ENCODE results near the gene LGR6.
A peak's percentile ranks its signal among the peaks of the same experiment; 100 is the strongest.
"Not testable (repeated sequence)": the region's sequence is repeated elsewhere in the genome, so short reads cannot be mapped to it uniquely, and the experiment has no call there.

The LGR6 gene, protein sequence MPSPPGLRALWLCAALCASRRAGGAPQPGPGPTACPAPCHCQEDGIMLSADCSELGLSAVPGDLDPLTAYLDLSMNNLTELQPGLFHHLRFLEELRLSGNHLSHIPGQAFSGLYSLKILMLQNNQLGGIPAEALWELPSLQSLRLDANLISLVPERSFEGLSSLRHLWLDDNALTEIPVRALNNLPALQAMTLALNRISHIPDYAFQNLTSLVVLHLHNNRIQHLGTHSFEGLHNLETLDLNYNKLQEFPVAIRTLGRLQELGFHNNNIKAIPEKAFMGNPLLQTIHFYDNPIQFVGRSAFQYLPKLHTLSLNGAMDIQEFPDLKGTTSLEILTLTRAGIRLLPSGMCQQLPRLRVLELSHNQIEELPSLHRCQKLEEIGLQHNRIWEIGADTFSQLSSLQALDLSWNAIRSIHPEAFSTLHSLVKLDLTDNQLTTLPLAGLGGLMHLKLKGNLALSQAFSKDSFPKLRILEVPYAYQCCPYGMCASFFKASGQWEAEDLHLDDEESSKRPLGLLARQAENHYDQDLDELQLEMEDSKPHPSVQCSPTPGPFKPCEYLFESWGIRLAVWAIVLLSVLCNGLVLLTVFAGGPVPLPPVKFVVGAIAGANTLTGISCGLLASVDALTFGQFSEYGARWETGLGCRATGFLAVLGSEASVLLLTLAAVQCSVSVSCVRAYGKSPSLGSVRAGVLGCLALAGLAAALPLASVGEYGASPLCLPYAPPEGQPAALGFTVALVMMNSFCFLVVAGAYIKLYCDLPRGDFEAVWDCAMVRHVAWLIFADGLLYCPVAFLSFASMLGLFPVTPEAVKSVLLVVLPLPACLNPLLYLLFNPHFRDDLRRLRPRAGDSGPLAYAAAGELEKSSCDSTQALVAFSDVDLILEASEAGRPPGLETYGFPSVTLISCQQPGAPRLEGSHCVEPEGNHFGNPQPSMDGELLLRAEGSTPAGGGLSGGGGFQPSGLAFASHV

DNA sequence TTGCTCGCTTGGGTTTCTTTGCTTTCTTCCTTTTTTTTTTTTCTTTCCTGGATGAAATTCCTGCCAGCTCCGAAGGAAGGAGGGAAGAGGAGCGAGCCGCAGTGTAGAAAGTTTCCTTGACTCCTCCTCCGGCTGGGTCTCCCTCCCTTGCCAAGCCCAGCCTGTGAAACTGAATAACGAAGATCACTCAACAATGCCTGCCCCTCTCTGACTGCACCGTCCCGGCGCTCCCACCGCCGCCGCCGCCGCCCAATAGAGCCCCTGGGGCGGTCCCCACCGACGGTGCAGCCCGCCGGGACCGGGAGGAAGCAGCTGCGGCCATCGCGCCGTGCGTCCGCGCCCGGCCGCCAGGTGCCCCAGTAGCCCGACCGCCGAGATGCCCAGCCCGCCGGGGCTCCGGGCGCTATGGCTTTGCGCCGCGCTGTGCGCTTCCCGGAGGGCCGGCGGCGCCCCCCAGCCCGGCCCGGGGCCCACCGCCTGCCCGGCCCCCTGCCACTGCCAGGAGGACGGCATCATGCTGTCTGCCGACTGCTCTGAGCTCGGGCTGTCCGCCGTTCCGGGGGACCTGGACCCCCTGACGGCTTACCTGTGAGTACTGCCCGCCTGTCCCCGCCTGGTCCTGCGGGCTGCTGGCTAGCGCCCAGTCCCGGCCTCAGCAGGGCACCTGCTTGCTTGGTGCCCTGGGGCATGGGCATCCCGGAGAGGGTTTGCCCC, at the start of gene LGR6:
TSS of gene LGR6 (plus strand) at position 186 of the 714 bp plus-strand sequence. CDS start at position 377, 191 bp downstream.
- DNase-seq = no peak

DNA sequence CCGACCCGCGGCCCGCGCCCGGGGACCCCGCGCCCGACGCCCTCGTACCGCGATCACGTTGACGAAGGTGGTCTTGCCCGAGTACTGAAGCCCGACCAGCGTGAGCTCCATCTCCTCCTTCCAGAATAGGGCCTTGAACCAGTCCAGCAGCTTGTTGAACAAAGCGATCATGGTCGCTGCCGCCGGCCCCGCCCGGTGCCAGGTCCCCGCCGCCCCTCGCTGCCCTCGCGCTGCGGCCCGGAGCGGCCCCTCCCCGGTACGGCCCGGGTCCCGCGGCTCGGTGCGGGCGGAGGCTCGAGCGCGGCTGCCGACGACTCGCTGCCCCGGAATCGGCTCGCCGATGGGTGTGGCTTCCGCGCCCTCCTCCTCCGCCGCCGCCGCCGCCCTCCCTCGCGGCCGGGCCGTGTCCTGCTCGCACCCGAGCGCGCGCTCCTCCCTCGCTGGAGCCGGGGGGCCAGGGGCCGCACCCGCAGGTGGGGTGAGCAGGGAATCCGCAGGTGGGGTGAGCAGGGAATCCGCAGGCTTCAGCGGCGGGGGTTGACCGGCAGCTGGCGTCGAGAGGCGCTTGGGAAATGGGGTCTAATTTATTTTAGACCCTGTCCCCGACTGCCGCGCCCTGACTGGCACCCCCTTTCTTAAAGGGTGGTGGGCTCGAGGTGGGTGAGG, 49.1 kb upstream of the LGR6 start, which contains the start of gene ARL8A:
TSS of gene ARL8A (minus strand) at position 336 of the 666 bp plus-strand sequence. CDS start at position 171, 165 bp downstream.
- peak; percentile 69 for DNase-seq

DNA sequence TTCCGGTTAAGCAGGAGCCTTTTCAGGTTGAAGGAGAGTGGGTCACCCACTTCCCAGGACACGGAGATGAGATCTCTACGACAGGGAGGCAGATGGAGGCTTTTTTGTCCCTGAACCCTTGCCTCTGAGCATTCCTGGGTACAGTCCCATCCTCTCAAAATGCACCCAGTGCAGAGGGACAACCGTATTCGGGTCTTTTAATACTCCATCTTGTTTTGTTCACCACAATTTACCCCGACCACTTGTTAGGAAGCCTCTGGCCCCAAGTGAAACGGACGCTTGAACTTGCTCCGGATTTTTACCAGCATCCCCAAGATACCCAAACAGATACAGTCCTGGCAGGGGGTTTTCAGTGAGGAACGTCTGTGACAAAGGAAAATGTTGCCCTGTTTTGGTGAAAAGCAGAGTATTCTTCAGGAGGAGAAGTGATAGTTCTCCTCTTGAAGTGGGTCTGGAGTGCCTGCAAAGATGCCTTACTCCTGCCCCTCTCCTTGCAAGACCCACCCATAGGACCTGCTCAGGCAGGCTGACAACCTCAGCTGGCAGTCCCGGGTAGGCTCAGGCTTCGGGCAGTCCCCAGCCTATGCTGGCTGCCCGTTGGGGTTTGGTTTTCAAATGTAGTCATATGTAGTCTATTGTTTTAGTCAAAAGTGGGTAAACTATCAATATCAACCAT, 48.4 kb upstream of the LGR6 start:
- DNase-seq = no peak

DNA sequence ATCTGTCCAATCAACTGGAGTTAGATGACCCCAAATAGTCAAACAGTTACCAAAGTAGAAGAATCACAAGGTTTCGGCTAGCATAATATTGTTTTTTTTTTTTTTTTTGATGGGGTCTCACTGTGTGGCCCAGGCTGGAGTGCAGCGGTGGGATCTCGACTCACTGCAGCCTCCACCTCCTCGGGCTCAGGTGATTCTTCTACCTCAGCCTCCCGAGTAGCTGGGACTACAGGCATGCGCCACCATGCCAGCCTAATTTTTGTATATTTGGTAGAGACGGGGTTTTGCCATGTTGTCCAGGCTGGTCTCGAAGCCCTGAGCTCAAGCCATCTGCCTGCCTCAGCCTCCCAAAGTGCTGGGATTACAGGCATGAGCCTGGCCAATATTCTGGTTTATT, 47.9 kb upstream of the LGR6 start:
- not testable (repeated sequence) for DNase-seq

DNA sequence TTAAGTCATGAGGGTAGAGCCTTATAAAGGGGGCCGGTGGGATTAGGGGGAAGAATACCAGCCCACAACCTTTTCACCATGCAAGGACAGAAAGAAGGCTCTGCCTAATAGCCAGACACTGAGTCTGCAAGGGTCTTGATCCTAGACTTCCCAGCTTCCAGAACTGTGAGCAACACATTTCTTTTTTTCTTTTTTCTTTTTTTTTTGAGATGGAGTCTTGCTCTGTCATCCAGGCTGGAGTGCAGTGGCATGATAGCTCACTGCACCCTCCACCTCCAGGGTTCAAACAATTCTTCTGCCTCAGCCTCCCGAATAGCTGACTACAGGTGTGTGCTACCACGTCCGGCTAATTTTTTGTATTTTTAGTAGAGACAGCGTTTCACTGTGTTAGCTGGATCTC, 47.3 kb upstream of the LGR6 start:
- no peak for DNase-seq

DNA sequence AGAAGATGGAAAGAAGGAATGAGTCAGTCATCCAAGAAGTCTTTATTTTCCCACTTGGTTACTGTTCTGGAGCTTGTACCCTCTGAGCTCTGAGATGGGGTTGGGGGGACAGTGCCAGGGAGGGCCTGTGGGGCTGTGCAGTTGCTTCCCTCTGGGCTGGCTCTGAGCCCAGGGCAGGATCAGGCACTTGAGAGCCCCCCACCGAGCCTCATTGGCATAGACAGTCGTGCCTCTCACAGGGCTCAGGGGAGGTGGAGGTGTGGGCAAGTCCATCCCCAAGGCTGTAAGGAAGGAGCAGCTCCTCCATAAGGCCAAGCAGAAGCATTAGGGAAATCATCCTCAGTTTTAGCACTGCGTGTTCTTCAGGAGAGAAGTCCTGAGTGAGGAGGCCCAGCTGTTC, 46.6 kb upstream of the LGR6 start:
- DNase-seq = no peak

DNA sequence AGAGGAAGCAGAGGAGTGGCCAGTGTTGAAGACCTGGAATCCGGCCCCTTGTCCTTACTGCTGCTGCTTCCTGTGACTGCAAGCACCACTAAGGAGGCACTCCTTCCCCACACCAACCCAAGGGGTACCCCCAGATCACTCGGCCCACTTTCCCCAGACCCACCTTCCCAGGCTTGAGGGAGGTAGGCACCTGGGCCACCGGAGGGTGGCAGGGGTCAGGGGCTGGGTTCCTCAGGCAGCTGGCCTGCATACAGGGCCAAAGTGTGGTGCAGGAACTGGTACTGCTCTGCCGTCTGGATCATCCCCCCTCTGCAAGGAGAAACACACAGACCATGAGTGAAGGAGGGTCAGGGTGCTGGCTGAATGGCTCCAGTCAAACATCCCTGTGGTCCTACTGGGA, 45.2 kb upstream of the LGR6 start:
- DNase-seq = no peak

DNA sequence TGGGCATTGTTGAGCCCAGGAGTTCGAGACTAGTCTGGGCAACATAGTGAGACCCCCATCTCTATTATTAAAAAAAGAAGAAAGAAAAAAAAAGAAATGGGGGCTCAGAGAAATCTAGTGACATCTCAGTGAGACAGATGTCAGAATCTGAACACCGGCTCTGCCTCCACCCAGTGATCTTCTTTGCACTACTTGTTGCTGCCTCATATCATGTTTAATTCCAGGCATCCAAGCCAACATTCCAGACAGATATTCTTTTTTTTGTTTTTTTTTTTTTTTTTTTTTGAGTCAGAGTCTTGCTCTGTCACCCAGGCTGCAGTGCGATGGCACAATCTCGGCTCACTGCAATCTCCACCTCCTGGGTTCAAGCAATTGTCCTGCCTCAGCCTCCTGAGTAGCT, 44.0 kb upstream of the LGR6 start:
- no peak for DNase-seq

DNA sequence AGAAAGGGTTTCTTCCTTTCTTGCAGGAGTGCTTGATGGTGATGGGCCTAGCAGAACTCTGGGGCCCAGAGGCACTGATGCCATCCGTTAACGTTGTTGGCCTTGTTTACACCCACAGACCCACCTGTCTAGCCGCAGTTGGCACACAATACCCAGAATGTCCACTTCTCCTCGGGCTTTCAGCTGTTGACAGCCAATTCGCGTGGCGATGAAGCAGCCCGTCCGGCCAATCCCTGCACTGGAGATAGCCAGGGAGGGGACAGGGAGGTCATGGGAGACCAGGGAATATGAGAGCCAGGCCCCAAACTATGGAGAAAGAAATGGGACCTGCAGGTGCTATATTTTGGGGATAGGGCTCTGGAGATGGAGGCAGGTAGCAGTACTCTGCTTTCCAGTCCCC, 43.4 kb upstream of the LGR6 start:
- DNase-seq = no peak

DNA sequence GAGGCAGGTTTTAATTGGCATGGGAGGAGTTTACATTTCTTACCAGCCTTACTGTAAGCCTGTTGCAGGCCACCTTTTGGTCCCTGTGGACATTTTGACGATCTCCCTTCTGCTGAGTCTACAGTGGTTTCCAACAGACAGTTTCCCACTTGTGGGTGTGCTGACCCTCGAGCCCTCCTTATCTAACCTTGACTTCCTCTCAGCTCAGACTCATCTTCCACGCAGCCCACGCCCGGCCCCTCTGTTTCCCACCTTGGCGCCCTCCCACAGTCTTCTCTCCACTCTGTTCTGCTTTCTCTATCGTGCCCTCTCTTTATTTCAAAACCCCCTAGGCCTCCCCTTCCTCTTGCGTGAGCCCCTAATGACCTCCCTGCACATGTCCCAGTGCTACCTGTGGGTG, 43.0 kb upstream of the LGR6 start:
- no peak for DNase-seq

DNA sequence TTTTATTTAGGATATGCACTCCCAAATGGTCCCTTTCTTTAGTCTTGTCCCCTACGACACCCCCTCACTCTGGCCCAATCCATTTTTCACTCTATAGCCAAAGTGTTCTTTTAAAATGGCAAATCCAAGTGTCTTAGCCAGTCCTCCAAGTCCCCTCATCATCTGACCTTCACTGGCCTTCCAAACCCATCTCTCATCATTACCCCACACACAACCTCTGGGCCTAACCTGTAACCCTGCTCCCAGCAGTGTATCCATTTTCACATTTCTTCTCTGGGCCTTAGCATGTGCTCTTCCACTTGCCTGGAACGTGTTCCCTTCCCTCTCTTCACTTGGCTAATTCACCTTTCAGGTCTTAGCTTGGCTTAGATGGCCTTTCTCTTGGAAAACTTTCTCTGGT, 42.6 kb upstream of the LGR6 start:
- no peak for DNase-seq

DNA sequence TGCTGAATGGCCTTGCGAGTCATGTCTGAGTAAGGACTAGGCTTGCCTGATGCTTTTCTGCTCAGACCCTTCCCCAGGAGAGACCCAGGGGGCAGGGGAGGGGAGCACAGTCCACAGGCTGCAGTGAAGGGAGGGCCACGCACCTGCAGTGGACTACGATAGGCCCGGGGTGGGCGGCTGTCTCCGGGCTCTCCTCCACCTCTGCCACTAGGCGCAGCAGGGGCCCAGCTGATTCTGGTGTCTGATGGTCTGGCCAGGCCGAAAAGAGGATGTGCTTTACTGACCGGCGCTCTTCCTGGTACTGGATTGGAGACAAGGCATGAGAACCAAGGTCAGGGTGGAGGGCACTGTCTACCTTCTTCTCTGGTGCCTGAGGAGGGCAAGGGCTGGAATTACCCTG, 41.2 kb upstream of the LGR6 start:
- DNase-seq = no peak

DNA sequence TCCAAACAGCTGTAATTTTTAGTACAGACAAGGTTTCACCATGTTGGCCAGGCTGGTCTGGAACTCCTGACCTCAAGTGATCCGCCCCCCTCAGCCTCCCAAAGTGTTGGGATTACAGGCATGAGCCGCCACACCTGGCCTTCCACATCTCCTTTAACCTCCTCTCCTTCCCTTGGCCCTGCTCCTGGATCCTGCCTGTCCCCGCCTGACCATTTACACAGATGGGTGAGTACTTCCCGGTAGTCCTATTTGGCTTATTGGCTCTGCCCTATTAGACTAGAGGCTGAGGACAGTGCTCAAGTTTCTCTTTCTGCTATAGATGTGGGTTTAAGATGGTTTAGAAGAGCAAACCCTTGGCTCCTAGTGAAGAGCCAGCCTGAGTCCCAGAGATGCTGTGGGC, 40.3 kb upstream of the LGR6 start:
- no peak for DNase-seq

DNA sequence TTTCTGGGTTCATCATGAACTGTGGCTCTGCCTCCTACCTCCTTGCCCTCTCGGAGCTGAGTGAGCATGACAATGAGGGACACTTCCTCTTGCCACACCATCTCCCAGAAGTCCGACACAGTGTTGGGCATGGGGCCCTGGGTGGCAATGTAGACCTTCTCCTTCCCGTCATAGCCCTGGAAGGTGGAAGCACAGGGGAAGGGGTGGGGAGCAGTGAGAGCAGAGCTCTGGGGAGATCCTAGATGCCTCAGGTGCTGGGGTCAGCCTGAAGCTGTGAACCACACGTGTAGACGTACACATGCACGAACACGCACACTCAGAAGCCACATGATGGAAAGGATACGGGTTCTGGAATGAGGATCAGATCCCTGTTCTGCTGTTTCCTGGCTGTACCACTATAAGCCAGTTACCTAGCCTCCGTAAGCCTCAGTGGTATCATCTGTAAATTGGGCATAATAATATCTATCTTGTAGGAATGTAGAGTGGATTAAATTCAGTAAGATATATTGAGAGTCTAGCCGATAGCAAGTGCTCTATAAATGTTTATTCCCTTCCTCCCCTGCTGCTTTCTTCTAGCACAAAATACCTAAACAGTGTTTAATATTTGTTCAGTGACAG, 39.3 kb upstream of the LGR6 start:
- no peak for DNase-seq

DNA sequence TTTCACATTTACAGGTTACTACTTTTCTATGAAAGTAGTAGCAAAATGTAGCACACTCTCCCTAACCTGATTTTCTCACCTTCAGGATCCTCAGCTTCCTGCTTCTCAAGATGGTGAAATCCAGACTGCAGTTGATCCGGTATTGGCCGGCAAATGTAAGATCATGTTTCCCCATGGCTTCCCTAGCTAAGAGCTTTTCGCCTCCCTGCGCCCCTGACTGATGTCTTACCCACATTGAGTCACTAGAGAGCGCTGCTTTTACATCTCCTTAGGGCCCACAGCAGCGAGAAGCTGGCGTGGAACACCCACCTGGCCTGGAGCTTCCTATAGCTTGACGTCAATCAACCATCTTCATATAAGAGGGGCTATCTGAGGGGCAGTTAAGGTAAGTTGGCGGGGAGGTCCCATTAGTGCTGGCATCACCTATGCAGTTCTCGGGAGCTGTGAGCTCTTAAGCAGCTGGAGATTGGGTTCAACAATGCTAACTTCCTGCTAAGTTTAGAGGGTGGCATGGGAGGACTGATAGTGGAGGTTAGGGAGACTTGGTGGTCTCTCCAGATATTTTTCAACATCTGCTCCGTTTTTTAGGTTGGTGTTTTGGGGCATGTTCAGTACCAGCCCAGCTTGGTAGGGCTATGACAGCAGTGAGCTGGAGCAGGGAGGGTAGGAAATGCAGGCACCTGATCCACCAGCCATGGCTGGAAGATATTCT, 38.7 kb upstream of the LGR6 start:
- DNase-seq = no peak

DNA sequence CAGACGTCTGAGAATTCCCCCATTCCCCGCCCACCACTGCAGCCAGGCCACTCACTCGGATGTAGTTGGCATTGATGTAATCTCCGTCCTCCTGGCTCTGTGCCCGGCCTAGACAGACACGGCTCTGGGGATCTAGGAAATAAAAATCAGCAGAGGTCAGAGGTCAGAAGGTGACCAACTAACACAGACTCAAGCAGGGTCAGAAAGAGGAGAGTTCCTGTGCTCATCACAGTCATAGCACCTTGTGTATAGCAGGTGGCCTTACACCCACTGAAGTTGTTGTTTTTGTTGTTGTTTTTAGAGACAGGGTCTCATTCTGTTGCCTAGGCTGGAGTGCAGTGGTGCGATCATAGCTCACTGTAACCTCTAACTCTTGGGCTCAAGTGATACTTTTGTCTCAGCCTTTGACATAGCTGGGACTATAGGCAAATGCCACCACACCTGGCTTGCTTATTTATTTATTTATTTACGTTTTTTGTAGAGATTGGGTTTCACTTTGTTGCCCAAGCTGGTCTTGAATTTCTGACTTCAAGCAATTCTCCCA, 38.0 kb upstream of the LGR6 start:
- peak; percentile 93 for DNase-seq

DNA sequence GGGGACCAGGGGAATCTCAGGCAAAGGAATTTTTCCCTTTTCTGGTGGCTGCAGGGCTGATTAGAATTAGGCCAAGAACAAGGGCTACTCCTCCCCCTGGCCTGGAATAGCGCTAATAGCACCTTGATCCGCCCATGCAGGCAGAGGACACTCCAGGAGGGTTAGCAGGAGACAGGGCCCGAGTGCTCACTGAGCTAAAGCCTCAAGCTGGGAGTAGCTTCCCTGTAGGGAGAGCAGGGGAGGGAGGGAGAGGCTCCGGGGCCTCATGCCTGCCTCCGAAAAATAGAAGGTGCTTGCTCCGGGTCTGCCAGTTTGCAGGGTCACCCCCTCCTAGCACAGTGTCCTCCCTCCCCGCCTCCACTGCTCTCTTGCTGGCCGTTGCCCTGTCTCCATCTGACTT, 37.0 kb upstream of the LGR6 start:
- no peak for DNase-seq

DNA sequence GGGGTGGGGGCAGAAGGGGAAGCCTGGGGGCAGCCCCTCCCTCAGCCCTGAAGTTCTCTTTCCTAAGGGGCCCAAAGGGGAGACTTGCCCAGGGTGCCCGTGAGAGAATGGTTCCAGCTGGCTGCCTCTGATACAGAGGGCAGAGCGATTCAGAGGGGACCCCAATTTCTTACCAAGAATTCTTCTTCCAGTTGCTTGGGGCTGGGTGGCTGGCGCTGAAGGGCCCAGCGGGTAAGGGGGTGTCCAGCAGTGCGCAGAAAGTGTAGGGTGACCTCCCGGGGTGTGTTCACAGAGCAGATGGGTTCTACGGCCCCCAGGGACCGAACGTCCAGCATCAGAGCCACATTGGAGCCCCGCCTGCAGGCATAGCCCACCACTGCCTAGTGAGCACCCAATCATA, 35.7 kb upstream of the LGR6 start:
- DNase-seq = no peak

DNA sequence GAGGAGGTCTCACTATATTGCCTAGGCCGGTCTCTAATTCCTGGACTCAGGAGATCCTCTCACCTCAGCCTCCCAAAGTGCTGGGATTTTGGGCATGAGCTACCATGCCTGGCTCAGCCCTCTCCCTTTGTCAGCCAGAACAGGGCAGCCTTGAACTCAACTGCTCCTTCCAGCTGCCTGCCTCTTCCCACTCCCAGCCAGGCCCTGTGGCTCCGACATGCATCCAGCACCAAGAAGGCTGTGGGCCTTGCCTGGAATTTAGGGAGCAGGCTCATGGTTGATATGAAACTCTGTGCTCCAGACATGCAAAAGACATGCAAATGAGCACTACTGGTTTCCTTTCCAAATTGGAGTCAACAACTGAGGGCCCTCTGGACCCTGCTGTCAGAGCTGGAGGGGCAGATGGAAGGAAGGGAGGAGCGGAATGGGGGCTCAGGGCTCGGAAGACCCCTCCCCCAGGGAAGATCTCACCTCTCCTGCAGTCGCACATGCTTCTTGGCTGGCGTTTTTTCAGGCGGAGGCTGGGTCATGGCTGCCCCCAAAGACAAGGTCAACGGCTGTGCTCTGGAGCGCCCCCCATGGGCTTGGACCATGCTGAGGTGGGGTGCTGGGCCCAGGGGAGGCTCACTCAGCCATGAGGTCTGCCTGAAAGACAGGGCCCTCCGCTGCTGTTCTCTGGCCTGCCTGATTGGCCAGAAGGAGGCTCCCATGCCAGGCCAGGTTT, 34.6 kb upstream of the LGR6 start:
- DNase-seq = no peak
